Memory B cell (primary cell): ENCODE measurements around the gene SLC35F5.
"Not testable (repeated sequence)": the region's sequence is repeated elsewhere in the genome, so short reads cannot be mapped to it uniquely, and the experiment has no call there.

Experiments used
- ATAC-seq: fragments of 150-1000 bp; cut with Tn5 transposase; 2 replicates; pipeline ENCODE4 v1.10.0; 2021; ENCODE audit warnings: low read depth, mild to moderate bottlenecking, moderate library complexity
- DNase-seq, 2 donors: peaks; one replicate each; pipeline ENCODE4 v3.0.0; 2022; ENCODE audit warnings: low spot score in 2 of 2
- H3K27ac Mint-ChIP-seq: one replicate; pipeline ENCODE4 v1.8.0; 2022; ENCODE audit warnings: mild to moderate bottlenecking, moderate library complexity, mixed read lengths
- H3K27me3 Mint-ChIP-seq: one replicate; pipeline ENCODE4 v1.8.0; 2022; ENCODE audit warnings: mixed read lengths
- H3K36me3 Mint-ChIP-seq: one replicate; pipeline ENCODE4 v1.8.0; 2022; ENCODE audit warnings: mild to moderate bottlenecking, mixed read lengths
- H3K4me1 Mint-ChIP-seq: one replicate; pipeline ENCODE4 v1.8.0; 2022; ENCODE audit warnings: mixed read lengths
- H3K4me3 Mint-ChIP-seq: one replicate; pipeline ENCODE4 v1.8.0; 2022; ENCODE audit warnings: mild to moderate bottlenecking, moderate library complexity, mixed read lengths
- H3K9me3 Mint-ChIP-seq: one replicate; pipeline ENCODE4 v1.8.0; 2022; ENCODE audit warnings: mixed read lengths

The SLC35F5 gene

DNA sequence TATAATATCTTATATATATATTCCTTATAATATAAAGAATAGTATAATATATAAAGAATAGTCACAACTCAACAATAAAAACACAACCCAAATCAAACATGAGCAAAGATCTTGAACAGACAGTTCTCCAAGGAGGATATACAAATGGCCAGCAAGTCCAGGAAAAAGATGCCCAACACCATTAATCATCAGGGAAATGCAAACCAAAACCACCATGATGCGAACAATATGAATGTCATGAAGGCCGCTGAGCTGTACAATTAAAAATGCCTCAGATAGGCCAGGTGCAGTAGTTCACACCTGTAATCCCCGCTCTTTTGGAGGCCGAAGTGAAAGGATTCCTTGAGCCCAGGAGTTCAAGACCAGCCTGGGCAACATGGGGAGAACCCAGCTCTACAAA is 58.9 kb downstream of the SLC35F5 start:
- DNase-seq = no peak
- no peak overlapping the region for H3K27ac Mint-ChIP-seq
- H3K4me1 Mint-ChIP-seq = peaks cover 28% of the 10 kb centered on the region
- H3K36me3 Mint-ChIP-seq = no peaks in the 10 kb centered on the region
- no peak for ATAC-seq
- H3K27me3 Mint-ChIP-seq = no peaks in the 10 kb centered on the region
- no peaks in the 10 kb centered on the region for H3K9me3 Mint-ChIP-seq
- no peak overlapping the region for H3K4me3 Mint-ChIP-seq

GRCh38 chr2:113694438-113694837 is 62.0 kb downstream of the SLC35F5 start:
- no peak for DNase-seq
- no peak for ATAC-seq
- Mint-ChIP-seq H3K4me3 (no peak overlapping the region), H3K4me1 (peaks cover 26% of the 10 kb centered on the region), H3K27me3 (no peaks in the 10 kb centered on the region), H3K9me3 (no peaks in the 10 kb centered on the region), H3K36me3 (no peaks in the 10 kb centered on the region), H3K27ac (no peak overlapping the region)

DNA sequence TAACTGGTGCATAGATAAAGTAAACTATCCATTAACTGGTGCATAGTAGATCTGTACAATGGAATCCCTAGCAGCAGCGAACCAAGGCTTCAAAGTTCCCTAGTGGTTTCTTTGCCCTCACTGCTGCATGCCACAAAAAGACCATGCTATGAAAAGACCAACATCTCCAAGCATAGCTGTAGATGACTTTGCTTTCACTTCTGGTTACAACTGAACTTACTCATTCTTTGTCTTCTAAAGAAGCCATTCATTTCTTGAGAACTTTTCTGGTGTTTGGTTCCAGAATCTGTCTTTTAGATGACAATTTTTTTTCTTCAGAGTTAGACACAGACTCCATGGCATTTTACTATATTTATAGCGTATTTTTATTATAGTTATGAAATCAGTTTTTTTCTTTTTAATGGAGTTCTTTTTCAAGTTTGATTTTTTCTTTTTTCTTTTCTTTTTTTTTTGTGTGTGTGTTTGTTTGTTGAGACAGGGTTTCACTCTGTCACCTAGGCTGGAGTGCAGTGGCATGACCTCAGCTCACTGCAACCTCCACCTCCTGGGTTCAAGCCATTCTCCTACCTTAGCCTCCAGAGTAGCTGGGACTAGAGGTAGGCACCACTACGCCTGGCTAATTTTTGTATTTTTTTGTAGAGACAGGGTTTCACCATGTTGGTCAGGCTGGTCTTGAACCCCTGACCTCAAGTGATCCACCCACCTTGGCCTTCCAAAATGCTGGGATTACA is 63.6 kb downstream of the SLC35F5 start:
- no peak for DNase-seq
- no peaks in the 10 kb centered on the region for H3K36me3 Mint-ChIP-seq

GRCh38 chr2:113690871-113691270 is 65.6 kb downstream of the SLC35F5 start:
- not testable (repeated sequence) for DNase-seq, H3K9me3 Mint-ChIP-seq, H3K27me3 Mint-ChIP-seq, H3K4me3 Mint-ChIP-seq, H3K36me3 Mint-ChIP-seq
- Mint-ChIP-seq H3K27ac (peak overlapping the region; percentile 24), H3K4me1 (peaks cover 23% of the 10 kb centered on the region)
- peak; percentile 22 for ATAC-seq

More for the DNA sequence above, 63.6 kb downstream of the SLC35F5 start:
- H3K27ac Mint-ChIP-seq = peak overlapping the region; percentile 33
- H3K4me1 Mint-ChIP-seq = peaks cover 23% of the 10 kb centered on the region
- peak overlapping the region; percentile 48 for H3K4me3 Mint-ChIP-seq
- no peaks in the 10 kb centered on the region for H3K27me3 Mint-ChIP-seq
- peak; percentile 77 for ATAC-seq
- H3K9me3 Mint-ChIP-seq = no peaks in the 10 kb centered on the region

DNA sequence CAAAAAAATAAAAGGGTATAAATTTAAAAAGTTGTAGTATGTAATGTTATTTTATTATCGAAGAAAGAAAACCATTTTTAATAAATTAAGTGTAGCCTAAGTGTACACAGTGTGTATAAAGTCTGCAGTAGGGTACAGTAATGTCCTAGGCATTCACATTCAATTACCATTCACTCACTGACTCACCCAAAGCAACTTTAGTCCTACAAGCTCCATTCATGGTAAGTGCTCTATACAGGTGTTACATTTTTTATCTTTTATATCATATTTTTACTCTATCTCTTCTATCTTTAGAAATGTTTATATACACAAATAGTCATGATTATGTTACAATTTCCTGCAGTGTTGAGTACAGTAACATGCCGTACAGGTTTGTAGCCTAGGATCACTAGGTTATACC is 69.9 kb downstream of the SLC35F5 start:
- H3K9me3 Mint-ChIP-seq = no peaks in the 10 kb centered on the region

GRCh38 chr2:113685471-113685870 is 71.0 kb downstream of the SLC35F5 start:
- Mint-ChIP-seq H3K27ac (no peak overlapping the region), H3K9me3 (no peaks in the 10 kb centered on the region), H3K4me1 (peaks cover 3% of the 10 kb centered on the region), H3K36me3 (no peaks in the 10 kb centered on the region), H3K4me3 (no peak overlapping the region), H3K27me3 (no peaks in the 10 kb centered on the region)
- no peak for ATAC-seq
- no peak for DNase-seq

More for the DNA sequence above, 69.9 kb downstream of the SLC35F5 start:
- H3K4me3 Mint-ChIP-seq = no peak overlapping the region
- no peak for DNase-seq
- peaks cover 8% of the 10 kb centered on the region for H3K4me1 Mint-ChIP-seq
- no peak overlapping the region for H3K27ac Mint-ChIP-seq
- ATAC-seq = no peak
- H3K36me3 Mint-ChIP-seq = no peaks in the 10 kb centered on the region
- no peaks in the 10 kb centered on the region for H3K27me3 Mint-ChIP-seq

GRCh38 chr2:113679457-113679856 is 77.0 kb downstream of the SLC35F5 start:
- Mint-ChIP-seq H3K27ac (no peak overlapping the region), H3K27me3 (no peaks in the 10 kb centered on the region), H3K4me1 (no peaks in the 10 kb centered on the region), H3K4me3 (no peak overlapping the region), H3K36me3 (no peaks in the 10 kb centered on the region), H3K9me3 (no peaks in the 10 kb centered on the region)
- no peak for ATAC-seq
- DNase-seq = no peak

GRCh38 chr2:113677330-113677729 is 79.1 kb downstream of the SLC35F5 start:
- Mint-ChIP-seq H3K4me1 (no peaks in the 10 kb centered on the region), H3K9me3 (no peaks in the 10 kb centered on the region), H3K4me3 (no peak overlapping the region), H3K27me3 (no peaks in the 10 kb centered on the region), H3K36me3 (no peaks in the 10 kb centered on the region), H3K27ac (no peak overlapping the region)
- ATAC-seq (no peak), DNase-seq (no peak)

GRCh38 chr2:113676623-113677266 is 79.7 kb downstream of the SLC35F5 start:
- ATAC-seq = no peak
- H3K4me1 Mint-ChIP-seq = no peaks in the 10 kb centered on the region
- no peak overlapping the region for H3K4me3 Mint-ChIP-seq
- peak overlapping the region; percentile 18 for H3K27ac Mint-ChIP-seq
- H3K27me3 Mint-ChIP-seq = no peaks in the 10 kb centered on the region
- no peak for DNase-seq
- no peaks in the 10 kb centered on the region for H3K9me3 Mint-ChIP-seq
- no peaks in the 10 kb centered on the region for H3K36me3 Mint-ChIP-seq

DNA sequence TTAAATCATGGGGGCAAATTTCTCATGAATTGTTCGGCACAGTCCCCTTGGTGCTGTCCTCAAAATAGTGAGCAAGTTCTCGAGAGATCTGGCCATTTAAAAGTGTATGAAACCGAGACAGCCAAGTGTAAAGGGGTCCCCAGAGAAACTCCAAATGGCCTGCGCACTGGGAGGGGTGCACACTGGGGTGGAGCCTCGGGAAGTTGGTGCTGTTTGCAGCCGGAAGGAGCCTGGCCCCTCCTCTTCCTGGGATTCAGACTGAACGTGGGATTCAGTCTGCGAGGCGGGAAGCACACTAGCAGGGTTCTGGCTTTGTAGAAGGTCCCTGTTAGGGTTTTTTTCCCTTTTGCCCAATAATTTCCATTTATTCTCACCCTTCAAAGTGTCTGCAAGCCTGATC is 80.6 kb downstream of the SLC35F5 start:
- peak overlapping the region; percentile 18 for H3K27ac Mint-ChIP-seq
- H3K4me1 Mint-ChIP-seq = no peaks in the 10 kb centered on the region
- H3K27me3 Mint-ChIP-seq = no peaks in the 10 kb centered on the region

DNA sequence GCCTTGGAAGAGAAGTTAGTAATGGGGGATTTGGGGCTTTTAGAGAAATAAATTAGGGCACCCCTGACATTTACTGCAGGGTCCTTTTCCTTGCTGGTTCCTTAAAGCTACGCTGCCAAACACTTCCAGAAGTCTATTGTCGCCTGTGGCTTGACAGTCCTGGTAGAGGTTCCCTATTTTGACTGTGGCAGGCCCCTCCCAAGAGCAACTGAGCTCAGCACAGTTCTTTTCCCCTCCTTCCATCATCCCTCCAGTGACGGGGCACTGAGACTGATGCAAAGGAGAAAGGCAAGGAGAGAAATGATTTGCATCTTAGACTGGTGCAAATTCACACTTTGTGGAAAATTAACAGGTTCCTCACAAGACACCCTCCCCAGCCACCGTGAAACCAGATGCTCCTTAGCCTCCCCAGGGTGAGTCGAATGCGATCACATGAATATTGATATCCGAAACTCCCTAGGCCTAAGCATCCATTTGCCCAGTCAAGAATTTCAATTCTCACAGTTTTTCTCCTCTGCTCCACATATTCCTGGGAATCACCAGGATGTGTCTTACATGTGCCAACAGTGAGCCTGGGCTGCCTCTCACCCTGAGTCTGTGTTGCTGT is 84.0 kb downstream of the SLC35F5 start:
- Mint-ChIP-seq H3K9me3 (no peaks in the 10 kb centered on the region), H3K27me3 (no peaks in the 10 kb centered on the region), H3K36me3 (no peaks in the 10 kb centered on the region), H3K27ac (no peak overlapping the region), H3K4me1 (no peaks in the 10 kb centered on the region), H3K4me3 (no peak overlapping the region)
- DNase-seq (no peak), ATAC-seq (no peak)

More for the DNA sequence above, 80.6 kb downstream of the SLC35F5 start:
- DNase-seq = no peak
- Mint-ChIP-seq H3K9me3 (no peaks in the 10 kb centered on the region), H3K36me3 (no peaks in the 10 kb centered on the region), H3K4me3 (no peak overlapping the region)
- no peak for ATAC-seq

- not testable (repeated sequence) for H3K9me3 Mint-ChIP-seq, H3K4me1 Mint-ChIP-seq
These were observed 87.4 kb downstream of the SLC35F5 start for GRCh38 chr2:113669013-113669412.

DNA sequence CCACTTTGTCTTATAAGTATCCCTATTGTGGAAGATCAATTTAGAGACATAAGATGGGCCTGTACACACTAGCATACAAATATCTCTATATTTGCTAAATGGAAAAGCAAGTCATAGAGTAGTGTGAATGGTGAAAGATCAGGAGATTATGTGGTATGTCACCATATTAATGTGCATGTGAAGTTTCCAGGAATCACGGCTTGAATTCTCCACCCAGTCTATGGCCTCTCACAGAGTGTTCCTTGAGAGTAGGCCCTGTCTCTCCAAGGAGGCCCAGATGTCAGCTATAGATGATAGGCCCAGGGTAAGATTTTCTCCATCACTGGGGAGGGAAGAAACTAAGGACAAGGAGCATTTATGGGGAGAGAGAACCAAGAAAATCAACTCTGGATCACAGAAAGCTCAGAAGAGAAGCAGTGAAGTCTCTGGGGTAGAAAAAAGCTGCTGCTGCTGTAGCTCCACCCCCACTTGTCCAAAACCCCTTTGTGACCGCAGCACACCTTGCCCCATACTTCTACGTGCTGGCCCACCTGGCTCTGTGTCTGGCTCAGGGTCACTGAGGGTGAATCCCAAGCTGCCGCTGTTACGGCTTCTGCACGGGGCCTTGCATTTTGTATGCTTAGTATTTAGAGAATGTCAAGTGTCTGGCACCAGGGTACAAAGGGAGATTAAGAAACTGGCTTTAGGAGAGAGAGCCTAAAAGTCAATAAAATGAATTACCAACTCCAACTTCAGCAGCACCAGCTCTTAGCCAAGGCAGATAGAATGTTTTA is 91.5 kb downstream of the SLC35F5 start:
- H3K27ac Mint-ChIP-seq, H3K27me3 Mint-ChIP-seq, DNase-seq, H3K9me3 Mint-ChIP-seq, H3K36me3 Mint-ChIP-seq, ATAC-seq, H3K4me1 Mint-ChIP-seq, H3K4me3 Mint-ChIP-seq: not testable (repeated sequence)

More at GRCh38 chr2:113669013-113669412, 87.4 kb downstream of the SLC35F5 start:
- H3K27me3 Mint-ChIP-seq, H3K4me3 Mint-ChIP-seq, H3K36me3 Mint-ChIP-seq, H3K27ac Mint-ChIP-seq, ATAC-seq, DNase-seq: not testable (repeated sequence)
